Lung (tissue), 12 donors: ENCODE measurements around the gene SFSWAP. TPM values are rescaled to one million over a fixed set of nuclear protein-coding genes. Genes with fewer than 3 reads are reported as not detected.

Source experiments
- ATAC-seq: fragments of 200-7000 bp; cut with Tn5 transposase; one replicate; pipeline ENCODE4 v1.9.1; 2020; ENCODE audit warnings: moderate number of reproducible peaks; ENCODE audit not compliant: insufficient read depth, low FRiP score
- DNase-seq, 3 donors: peaks; one replicate each; pipeline ENCODE4 v3.0.0-alpha.2; 2013 to 2017
- H3K27ac ChIP-seq, 2 donors: one replicate each; pipeline ENCODE4 v1.5.1; 2013; ENCODE audit warnings: mild to moderate bottlenecking in 2 of 2, moderate library complexity in 2 of 2, control low read depth in 1 of 2, inconsistent platforms in 1 of 2, low read depth in 1 of 2, low read length in 1 of 2
- H3K27me3 ChIP-seq, 3 donors: one replicate each; pipeline ENCODE4 v1.5.1; 2013; ENCODE audit warnings: low read length in 2 of 3; ENCODE audit not compliant: control insufficient read depth in 3 of 3, insufficient read depth in 3 of 3
- H3K36me3 ChIP-seq, 4 donors: one replicate each; pipeline ENCODE4 v1.5.1; 2013; ENCODE audit warnings: low read length in 4 of 4, mild to moderate bottlenecking in 1 of 4, moderate library complexity in 1 of 4; ENCODE audit not compliant: control insufficient read depth in 4 of 4, insufficient read depth in 4 of 4
- H3K4me1 ChIP-seq, 5 donors: one replicate each; pipeline ENCODE4 v1.5.1; 2013; ENCODE audit warnings: low read length in 5 of 5, mild to moderate bottlenecking in 2 of 5, moderate library complexity in 1 of 5; ENCODE audit not compliant: control insufficient read depth in 5 of 5, insufficient read depth in 5 of 5
- H3K4me3 ChIP-seq: one replicate; pipeline ENCODE4 v1.5.1; 2013; ENCODE audit warnings: mild to moderate bottlenecking, control low read depth, moderate library complexity
- H3K9ac ChIP-seq, 2 donors: one replicate each; pipeline ENCODE4 v1.5.1; 2013; ENCODE audit warnings: low read length in 2 of 2, control low read depth in 1 of 2; ENCODE audit not compliant: insufficient read depth in 1 of 2
- H3K9me3 ChIP-seq, 4 donors: one replicate each; pipeline ENCODE4 v1.5.1; 2013; ENCODE audit warnings: low read length in 3 of 4, mild to moderate bottlenecking in 1 of 4, moderate library complexity in 1 of 4; ENCODE audit not compliant: control insufficient read depth in 4 of 4, insufficient read depth in 3 of 4
- WGBS, 2 donors: extraction: QIAGEN DNeasy Blood & Tissue Kit; methylation state at CpG; one replicate each; pipeline ENCODE4 v1.1.7; 2013; 5-methylcytosine and 5-hydroxymethylcytosine counted together
- polyA plus RNA-seq, 2 donors: library from polyadenylated mRNA; stranded (reverse); fragments of 200-250 nt; gene quantifications; one replicate each; pipeline ENCODE4 v1.2.1, GENCODE V29; 2013
- total RNA-seq, 2 donors: library from RNA; depleted of rRNA in 1 of 2; stranded (reverse); fragments of >200 nt in 1 of 2; gene quantifications; one replicate each; pipeline ENCODE4 v1.2.1, GENCODE V29; 2014 to 2021
- TF ChIP-seq, protein P1 (sequence below): IDR thresholded peaks from 2 replicates; pipeline ENCODE4 v1.5.1; 2012; ENCODE audit warnings: mild to moderate bottlenecking; ENCODE audit errors: control extremely low read depth, extremely low read depth
- donor health status: control.
- donor health status: control.
- donor health status: Bipolar disorder and iron deficiency.
- donor health status: healthy.
- donor health status: DM: yes; HTN: yes; CAD: no.

Gene SFSWAP
- total and polyA plus RNA-seq, 4 donors = 23.3 to 49.9 (median 40.0) TPM

DNA sequence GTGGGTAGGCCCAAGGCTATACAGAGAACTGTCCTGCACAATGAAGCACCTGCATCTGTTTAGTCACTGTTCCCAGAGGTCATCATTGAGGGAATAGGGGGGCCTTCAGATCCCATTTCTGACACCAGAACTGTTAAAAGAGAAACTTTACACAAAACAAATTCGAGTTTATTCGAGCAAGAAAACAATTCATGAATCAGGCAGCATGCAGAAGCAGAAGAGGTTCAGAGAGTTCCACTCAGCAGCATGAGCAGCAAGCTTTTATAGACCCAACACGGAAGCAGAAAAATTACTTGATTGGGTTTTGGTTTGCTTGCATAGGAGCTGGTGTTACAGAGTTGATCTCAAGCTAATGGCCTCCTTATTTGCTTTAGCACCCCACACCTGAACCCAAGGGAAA, 1.7 kb upstream of the SFSWAP start:
- H3K9ac ChIP-seq = no peak overlapping the region
- ATAC-seq (no peak), DNase-seq (no peak)
- no peak overlapping the region for H3K27ac ChIP-seq
- 93 to 95% methylated on average over 3 of the region's 3 CpGs for WGBS, 2 donors
- peaks cover 0 to 7% (median 3%) of the 10 kb centered on the region in 4 donors for H3K9me3 ChIP-seq
- H3K4me1 ChIP-seq = peaks cover 6 to 18% (median 9%) of the 10 kb centered on the region in 5 donors
- H3K4me3 ChIP-seq = no peak overlapping the region
- peaks cover 0 to 11% (median 3%) of the 10 kb centered on the region in 4 donors for H3K36me3 ChIP-seq
- H3K27me3 ChIP-seq = no peaks in the 10 kb centered on the region
- TF ChIP-seq, protein P1, sequence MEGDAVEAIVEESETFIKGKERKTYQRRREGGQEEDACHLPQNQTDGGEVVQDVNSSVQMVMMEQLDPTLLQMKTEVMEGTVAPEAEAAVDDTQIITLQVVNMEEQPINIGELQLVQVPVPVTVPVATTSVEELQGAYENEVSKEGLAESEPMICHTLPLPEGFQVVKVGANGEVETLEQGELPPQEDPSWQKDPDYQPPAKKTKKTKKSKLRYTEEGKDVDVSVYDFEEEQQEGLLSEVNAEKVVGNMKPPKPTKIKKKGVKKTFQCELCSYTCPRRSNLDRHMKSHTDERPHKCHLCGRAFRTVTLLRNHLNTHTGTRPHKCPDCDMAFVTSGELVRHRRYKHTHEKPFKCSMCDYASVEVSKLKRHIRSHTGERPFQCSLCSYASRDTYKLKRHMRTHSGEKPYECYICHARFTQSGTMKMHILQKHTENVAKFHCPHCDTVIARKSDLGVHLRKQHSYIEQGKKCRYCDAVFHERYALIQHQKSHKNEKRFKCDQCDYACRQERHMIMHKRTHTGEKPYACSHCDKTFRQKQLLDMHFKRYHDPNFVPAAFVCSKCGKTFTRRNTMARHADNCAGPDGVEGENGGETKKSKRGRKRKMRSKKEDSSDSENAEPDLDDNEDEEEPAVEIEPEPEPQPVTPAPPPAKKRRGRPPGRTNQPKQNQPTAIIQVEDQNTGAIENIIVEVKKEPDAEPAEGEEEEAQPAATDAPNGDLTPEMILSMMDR = no peak

DNA sequence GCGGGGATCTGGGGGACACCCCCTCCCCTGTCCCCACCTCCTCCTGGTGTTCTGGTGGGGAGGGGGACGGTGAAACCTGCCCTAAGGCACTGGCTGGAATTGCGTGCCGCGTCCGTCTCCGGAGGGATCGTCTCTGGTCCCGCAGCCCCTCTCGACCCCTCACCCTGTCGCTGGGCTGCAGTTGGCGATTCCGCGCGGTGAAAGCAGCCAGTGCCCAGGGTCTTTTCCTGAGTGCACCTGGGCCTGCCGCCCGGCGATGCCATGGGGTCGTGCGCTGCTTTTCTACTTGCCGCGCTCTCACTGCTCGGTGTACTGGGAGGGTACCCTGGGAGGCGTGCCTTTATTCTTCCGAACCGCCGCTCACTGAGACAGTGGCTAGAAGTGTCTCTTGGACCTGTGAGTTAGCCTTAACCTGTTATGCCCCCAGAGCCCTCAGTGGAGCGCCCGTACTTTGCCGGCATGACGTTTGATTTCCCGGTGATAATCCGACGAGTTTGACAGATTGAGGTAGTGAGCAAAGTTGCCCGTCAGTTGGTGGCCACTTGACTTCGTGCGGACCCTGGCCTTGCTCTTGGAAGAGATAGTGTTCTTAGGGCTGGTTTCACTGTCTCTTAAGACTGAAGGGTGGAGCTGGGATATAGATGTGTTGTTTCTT, 788 bp downstream of the SFSWAP start:
- DNase-seq = no peak
- no peak for ATAC-seq
- no peaks in the 10 kb centered on the region for H3K27me3 ChIP-seq
- H3K9ac ChIP-seq = peak overlapping the region; percentile 97 to 98
- H3K27ac ChIP-seq = peak overlapping the region in 1 of 2 donors; percentile 94
- H3K9me3 ChIP-seq = peaks cover 0 to 4% (median 0%) of the 10 kb centered on the region in 4 donors
- WGBS, 2 donors = 1% methylated on average over 37 of the region's 37 CpGs
- peaks cover 9 to 24% (median 20%) of the 10 kb centered on the region in 4 donors for H3K36me3 ChIP-seq
- H3K4me3 ChIP-seq = peak overlapping the region; percentile 75
- TF ChIP-seq, protein P1 = no peak
- H3K4me1 ChIP-seq = peaks cover 6 to 18% (median 9%) of the 10 kb centered on the region in 5 donors

DNA sequence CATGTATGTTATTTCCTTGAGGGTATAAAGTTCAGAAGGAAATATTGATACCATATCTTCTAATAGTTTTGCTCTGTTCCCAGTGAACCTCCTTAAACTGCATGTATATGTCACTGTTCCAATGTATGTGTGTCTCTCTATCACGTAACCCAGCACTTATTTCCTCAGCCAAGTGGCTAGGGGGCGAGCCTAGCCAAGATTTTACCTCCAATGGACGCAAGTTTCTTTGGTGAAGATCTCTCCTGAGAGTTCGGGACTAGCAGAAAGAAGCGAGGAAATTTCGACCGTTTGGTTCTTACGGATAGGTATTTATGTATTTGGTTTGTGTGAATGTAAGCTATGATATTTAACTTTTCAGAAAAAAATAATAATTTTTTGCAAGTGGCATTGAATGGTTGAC, 2.5 kb downstream of the SFSWAP start:
- WGBS, 2 donors = 90% methylated on average over 8 of the region's 8 CpGs
- H3K36me3 ChIP-seq = peaks cover 11 to 35% (median 22%) of the 10 kb centered on the region in 4 donors
- TF ChIP-seq, protein P1 = no peak

DNA sequence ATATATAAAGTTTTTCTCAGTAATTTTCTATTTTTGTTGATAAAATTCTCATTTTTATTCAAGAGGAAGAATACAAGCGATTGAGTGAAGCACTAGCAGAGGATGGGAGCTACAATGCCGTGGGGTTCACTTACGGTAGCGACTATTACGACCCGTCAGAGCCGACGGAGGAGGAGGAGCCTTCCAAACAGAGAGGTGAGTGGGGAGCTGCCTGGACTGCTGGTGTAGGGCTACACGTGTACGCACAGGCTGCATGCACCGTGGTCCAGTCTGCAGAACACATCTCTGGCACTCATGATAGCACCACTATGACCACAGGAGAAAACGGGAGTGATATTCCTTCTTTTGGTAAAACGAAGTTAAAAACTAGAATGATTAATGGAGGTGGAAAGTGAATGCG, 3.9 kb downstream of the SFSWAP start:
- Histone ChIP-seq H3K9me3 (no peaks in the 10 kb centered on the region), H3K9ac (no peak overlapping the region), H3K36me3 (peaks cover 19 to 49% (median 32%) of the 10 kb centered on the region in 4 donors), H3K4me3 (no peak overlapping the region), H3K4me1 (peaks cover 6 to 18% (median 9%) of the 10 kb centered on the region in 5 donors), H3K27ac (no peak overlapping the region), H3K27me3 (no peaks in the 10 kb centered on the region)
- DNase-seq = no peak
- 96% methylated on average over 14 of the region's 14 CpGs for WGBS, 2 donors
- ATAC-seq = no peak
- TF ChIP-seq, protein P1 = no peak

More for the DNA sequence above, 2.5 kb downstream of the SFSWAP start:
- Histone ChIP-seq H3K4me3 (no peak overlapping the region), H3K27ac (no peak overlapping the region), H3K4me1 (peaks cover 6 to 18% (median 9%) of the 10 kb centered on the region in 5 donors), H3K9me3 (peaks cover 0 to 4% (median 0%) of the 10 kb centered on the region in 4 donors), H3K27me3 (no peaks in the 10 kb centered on the region), H3K9ac (no peak overlapping the region)
- no peak for ATAC-seq
- DNase-seq = no peak
